ENCODE data around the gene IGFALS. TPM values are rescaled to one million over a fixed set of nuclear protein-coding genes. Genes with fewer than 3 reads are reported as not detected.

Gene IGFALS
- total RNA-seq, 1 donor from 2014 or later = not detected

DNA sequence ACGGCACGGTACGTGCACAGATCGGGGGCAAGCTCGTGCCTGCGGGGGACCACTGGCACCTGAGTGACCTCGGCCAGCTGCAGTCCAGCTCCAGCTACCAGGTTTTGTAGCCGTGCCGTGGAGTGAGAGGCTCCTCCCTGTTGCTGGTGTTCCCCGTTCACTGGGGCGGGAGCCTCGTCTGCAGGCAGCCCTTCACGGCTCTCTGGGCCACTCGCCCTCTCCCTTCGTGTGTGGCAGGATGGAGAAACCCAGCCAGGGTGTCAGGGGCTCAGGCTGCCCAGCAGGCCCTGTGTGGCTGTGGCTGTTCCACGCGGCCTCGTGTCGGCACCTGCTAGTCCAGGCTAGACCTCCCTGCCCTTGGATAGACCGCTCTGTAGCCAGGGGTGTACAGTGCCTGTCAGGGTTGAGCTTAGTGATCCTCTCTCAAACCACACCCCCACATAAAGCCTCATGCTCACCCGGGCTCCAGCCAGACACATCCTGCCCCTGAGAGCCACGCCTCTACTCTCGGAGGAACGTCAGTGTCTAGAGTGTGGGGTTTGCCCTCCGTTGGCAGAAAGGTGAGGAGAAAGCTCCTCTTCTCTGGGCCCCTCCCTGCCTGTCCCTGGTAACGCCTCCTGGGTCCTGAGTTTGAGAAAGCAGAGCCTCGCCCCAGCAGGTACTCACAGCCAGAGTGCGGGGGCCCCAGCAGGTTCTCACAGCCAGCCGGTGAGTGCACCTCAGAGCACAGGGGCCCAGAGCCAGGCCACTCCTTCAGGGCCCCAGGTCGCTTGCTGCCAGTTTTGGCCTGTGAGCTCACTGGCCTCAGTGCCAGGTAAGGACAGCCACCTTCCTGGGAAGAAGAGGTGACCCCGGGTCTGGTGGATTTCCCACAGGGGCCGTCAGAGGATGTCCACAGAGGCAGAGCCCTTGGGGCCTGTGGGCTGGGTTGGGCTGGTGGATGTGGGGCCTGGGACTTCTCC lies 49.8 kb downstream of the IGFALS start:
- DNase-seq = no peak

DNA sequence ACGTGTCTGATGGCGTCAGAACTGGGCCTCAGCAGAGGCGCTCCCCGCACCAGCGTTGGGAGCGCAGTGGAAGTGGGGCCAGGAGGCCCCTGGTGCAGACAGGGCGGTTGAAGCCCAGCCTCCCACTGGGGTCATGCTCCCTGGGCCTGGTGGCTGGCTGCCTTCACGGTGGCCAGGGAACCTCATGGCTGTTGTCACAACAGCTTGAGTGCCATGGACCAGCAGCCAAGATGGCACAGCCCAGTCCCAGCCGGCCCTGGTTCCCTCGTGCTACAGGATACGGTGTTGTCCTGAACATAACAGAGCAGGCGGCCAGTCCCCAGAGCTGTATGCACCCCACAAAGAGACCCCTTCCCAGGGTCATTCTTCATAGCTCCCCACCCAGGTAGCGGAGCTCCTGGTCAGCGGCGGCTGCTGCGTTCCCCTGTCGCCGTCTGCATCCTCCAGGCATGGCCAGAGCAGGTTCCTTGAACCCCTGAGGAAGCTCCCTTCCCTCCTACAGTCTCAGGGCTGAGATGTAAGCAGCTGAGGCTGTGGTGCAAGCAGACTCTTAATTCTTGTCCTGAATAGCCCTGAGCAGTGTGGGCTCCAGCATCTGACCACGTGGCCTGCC lies 51.8 kb downstream of the IGFALS start:
- DNase-seq = no peak

DNA sequence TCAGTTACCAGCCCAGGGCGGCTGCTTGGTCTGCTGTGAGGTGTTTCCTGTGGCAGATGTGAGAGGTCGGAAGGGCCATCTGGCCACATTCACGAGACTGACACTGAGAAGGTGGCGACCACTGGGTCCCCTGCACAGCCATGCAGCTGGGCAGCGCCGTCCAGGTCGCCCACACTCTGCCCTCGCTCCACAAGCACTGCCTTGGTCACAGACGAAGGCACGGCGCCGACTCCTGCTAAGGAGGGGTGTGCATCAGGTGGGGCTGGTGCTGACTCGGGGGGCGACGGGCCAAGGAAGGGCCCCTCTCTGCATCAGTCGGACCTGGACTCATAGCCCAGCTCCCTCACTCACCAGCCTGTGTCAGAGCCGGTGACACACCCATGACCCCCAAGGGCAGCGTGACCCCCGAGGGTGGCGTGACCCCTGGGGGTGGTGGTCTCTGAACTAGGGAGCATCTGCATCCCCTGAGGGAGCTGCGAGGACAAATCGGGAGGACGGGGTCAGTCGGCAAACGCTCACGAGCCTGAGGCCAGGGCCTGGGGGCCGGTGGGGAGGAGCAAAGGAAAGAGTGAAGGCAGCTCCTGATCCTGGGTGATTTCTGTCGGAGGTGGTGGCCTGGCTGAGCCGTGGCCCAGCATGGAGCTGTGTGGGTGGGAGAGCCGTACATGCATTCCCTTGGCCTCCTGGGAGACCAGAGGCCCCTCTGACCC lies 52.6 kb downstream of the IGFALS start:
- DNase-seq = no peak

Other genes starting within 250 kb of the IGFALS start
- gene IFT140, start 181.6 kb downstream of the IGFALS start, total RNA-seq = 51.0 TPM
- gene CRAMP1, start 181.3 kb downstream of the IGFALS start, total RNA-seq = 8.0 TPM
- gene JPT2, start 115.4 kb downstream of the IGFALS start, total RNA-seq = 28.5 TPM
- 84.5 TPM for gene MAPK8IP3, start 87.5 kb downstream of the IGFALS start, total RNA-seq
- gene NME3, start 22.2 kb downstream of the IGFALS start, total RNA-seq = 26.2 TPM
- gene EME2, start 20.9 kb downstream of the IGFALS start, total RNA-seq = 6.9 TPM
- gene MRPS34, start 20.6 kb downstream of the IGFALS start, total RNA-seq = 30.6 TPM
- 60.5 TPM for gene SPSB3, start 11.1 kb downstream of the IGFALS start, total RNA-seq
- gene NUBP2, start 10.7 kb downstream of the IGFALS start, total RNA-seq = 37.9 TPM
- gene HAGH, start 33.1 kb upstream of the IGFALS start, total RNA-seq = 49.1 TPM
- gene FAHD1, start 33.5 kb upstream of the IGFALS start, total RNA-seq = 63.6 TPM
- not detected for gene MEIOB, start 78.5 kb upstream of the IGFALS start, total RNA-seq
- gene HS3ST6, start 124.7 kb upstream of the IGFALS start, total RNA-seq = not detected
- gene MSRB1, start 149.5 kb upstream of the IGFALS start, total RNA-seq = 3.6 TPM
- gene RPL3L, start 161.0 kb upstream of the IGFALS start, total RNA-seq = not detected
- gene NDUFB10, start 165.8 kb upstream of the IGFALS start, total RNA-seq = 63.9 TPM
- 1,574 TPM for gene RPS2, start 171.1 kb upstream of the IGFALS start, total RNA-seq
- gene RNF151, start 173.2 kb upstream of the IGFALS start, total RNA-seq = not detected
- 12.0 TPM for gene TBL3, start 178.3 kb upstream of the IGFALS start, total RNA-seq
- gene NOXO1, start 187.8 kb upstream of the IGFALS start, total RNA-seq = 0.78 TPM
- 10.9 TPM for gene GFER, start 190.5 kb upstream of the IGFALS start, total RNA-seq
- 81.3 TPM for gene SYNGR3, start 196.3 kb upstream of the IGFALS start, total RNA-seq
- 5.5 TPM for gene ZNF598, start 216.1 kb upstream of the IGFALS start, total RNA-seq
- gene NPW, start 226.1 kb upstream of the IGFALS start, total RNA-seq = not detected
- gene NHERF2, start 233.2 kb upstream of the IGFALS start, total RNA-seq = 9.8 TPM

Measured in occipital lobe (tissue), 2 donors.